ENCODE data around the gene CCNY. TPM values are rescaled to one million over a fixed set of nuclear protein-coding genes. Genes with fewer than 3 reads are reported as not detected.

Gene CCNY
- total RNA-seq, 1 donor = 35.0 TPM

GRCh38 chr10:35613107-35613440, 276.8 kb downstream of the CCNY start:
- DNase-seq (ENCODE audit: low read depth) = no peak
- TF ChIP-seq CTCF (IDR thresholded peaks at IDR 0.05; ENCODE audit: insufficient read depth, low read depth, low read length) = no peak
- H3K4me3 ChIP-seq (ENCODE audit: low read depth, low read length) = no peak overlapping the region

- peak; percentile 46 for DNase-seq (ENCODE audit: low read depth)
- no peak overlapping the region for H3K4me3 ChIP-seq (ENCODE audit: low read depth, low read length)
- TF ChIP-seq CTCF (IDR thresholded peaks at IDR 0.05; ENCODE audit: insufficient read depth, low read depth, low read length) = peak; percentile 56
Measured at GRCh38 chr10:35613597-35614226, 277.4 kb downstream of the CCNY start.

GRCh38 chr10:35614312-35614711, 278.0 kb downstream of the CCNY start:
- DNase-seq (ENCODE audit: low read depth) = no peak
- no peak for TF ChIP-seq CTCF (IDR thresholded peaks at IDR 0.05; ENCODE audit: insufficient read depth, low read depth, low read length)
- no peak overlapping the region for H3K4me3 ChIP-seq (ENCODE audit: low read depth, low read length)

Other genes starting within 250 kb of the CCNY start
- 29.0 and 41.9 TPM in 2 replicates for gene CUL2, start 246.2 kb upstream of the CCNY start, total RNA-seq
- gene CREM, start 209.7 kb upstream of the CCNY start, total RNA-seq = 26.7 and 33.7 TPM in 2 replicates

All from fibroblast of villous mesenchyme (primary cell).